ENCODE data around the gene SERTAD1.
"Not testable (repeated sequence)": the region's sequence is repeated elsewhere in the genome, so short reads cannot be mapped to it uniquely, and the experiment has no call there.

SERTAD1 gene

GRCh38 chr19:40449506-40449905 is 23.7 kb upstream of the SERTAD1 start:
- DNase-seq, result no peak

GRCh38 chr19:40446263-40446784 is 20.5 kb upstream of the SERTAD1 start:
- DNase-seq, result no peak

- DNase-seq, result no peak
Observed at GRCh38 chr19:40445780-40446262, 20.0 kb upstream of the SERTAD1 start.

- DNase-seq, result no peak
Observed at GRCh38 chr19:40444825-40445312, 19.1 kb upstream of the SERTAD1 start.

GRCh38 chr19:40444000-40444824 is 18.4 kb upstream of the SERTAD1 start, which contains the start of gene SERTAD3:
Gene SERTAD3, minus strand, starts transcription at chr19:40444335. Its CDS starts 2,255 bp downstream, at chr19:40442080.
- peak; percentile 99 for DNase-seq

GRCh38 chr19:40443131-40443999 is 17.6 kb upstream of the SERTAD1 start:
- DNase-seq, result peak; percentile 95

GRCh38 chr19:40442328-40443130 is 16.7 kb upstream of the SERTAD1 start:
- DNase-seq, result no peak

- DNase-seq, result no peak
Observed at GRCh38 chr19:40441719-40442253, 16.0 kb upstream of the SERTAD1 start.

GRCh38 chr19:40438284-40438683 is 12.5 kb upstream of the SERTAD1 start:
- DNase-seq, result no peak

GRCh38 chr19:40433391-40434216 is 7.8 kb upstream of the SERTAD1 start:
- peak; percentile 70 for DNase-seq

- not testable (repeated sequence) for DNase-seq
Observed at GRCh38 chr19:40432760-40433159, 7.0 kb upstream of the SERTAD1 start.

- DNase-seq, result no peak
Observed at GRCh38 chr19:40431698-40432097, 5.9 kb upstream of the SERTAD1 start.

- DNase-seq, result not testable (repeated sequence)
Observed at GRCh38 chr19:40430242-40430641, 4.5 kb upstream of the SERTAD1 start.

GRCh38 chr19:40428197-40428596 is 2.4 kb upstream of the SERTAD1 start:
- DNase-seq, result not testable (repeated sequence)

GRCh38 chr19:40424637-40425449 is 949 bp downstream of the SERTAD1 start:
- DNase-seq, result no peak

GRCh38 chr19:40423938-40424337 is 1.9 kb downstream of the SERTAD1 start:
- DNase-seq, result no peak

- no peak for DNase-seq
Observed at GRCh38 chr19:40422748-40423566, 2.8 kb downstream of the SERTAD1 start.

GRCh38 chr19:40421993-40422747 is 3.6 kb downstream of the SERTAD1 start:
- no peak for DNase-seq

All from cortex of kidney (tissue), 1 donor.